Erythroblast (primary cell): ENCODE measurements around the gene LTBP1.

Experiments used
- DNase-seq, 2 experiments: peaks; one replicate each; lab custom pipeline; 2025; lab: John Stamatoyannopoulos, UW
- GATA1 ChIP-seq: IDR thresholded peaks from 2 replicates; pipeline ENCODE4 v1.6.1; 2011; ENCODE audit warnings: low read depth, mild to moderate bottlenecking, control low read depth, low read length, moderate library complexity
- POLR2A ChIP-seq: IDR thresholded peaks from 2 replicates; pipeline ENCODE4 v1.6.1; 2011; ENCODE audit warnings: mild to moderate bottlenecking, low read length

Gene LTBP1

GRCh38 chr2:32941944-32942690 is 4.6 kb upstream of the LTBP1 start:
- TF ChIP-seq GATA1 = no peak
- no peak for TF ChIP-seq POLR2A
- DNase-seq = no peak

GRCh38 chr2:32942793-32943485 is 3.8 kb upstream of the LTBP1 start:
- TF ChIP-seq POLR2A (no peak), GATA1 (no peak)
- DNase-seq = no peak

GRCh38 chr2:32945286-32945685 is 1.5 kb upstream of the LTBP1 start:
- DNase-seq = no peak
- no peak for TF ChIP-seq GATA1
- no peak for TF ChIP-seq POLR2A

GRCh38 chr2:32947076-32947483 is 327 bp downstream of the LTBP1 start:
- peak; percentile 63 to 75 for DNase-seq
- no peak for TF ChIP-seq POLR2A
- no peak for TF ChIP-seq GATA1

GRCh38 chr2:32947484-32948143 is 861 bp downstream of the LTBP1 start:
- TF ChIP-seq POLR2A (peak; percentile 14), GATA1 (no peak)
- DNase-seq = peak; percentile 82 to 86

GRCh38 chr2:32948266-32948665 is 1.5 kb downstream of the LTBP1 start:
- no peak for TF ChIP-seq POLR2A
- TF ChIP-seq GATA1 = no peak
- peak in 1 of 2 experiments; percentile 60 for DNase-seq

GRCh38 chr2:32949260-32949659 is 2.5 kb downstream of the LTBP1 start:
- no peak for TF ChIP-seq GATA1
- no peak for TF ChIP-seq POLR2A
- DNase-seq = peak; percentile 49 to 54

GRCh38 chr2:32951672-32952071 is 4.9 kb downstream of the LTBP1 start:
- DNase-seq = no peak
- TF ChIP-seq GATA1 (no peak), POLR2A (no peak)

GRCh38 chr2:32952761-32953476 is 6.2 kb downstream of the LTBP1 start:
- DNase-seq = no peak
- TF ChIP-seq POLR2A (no peak), GATA1 (no peak)

GRCh38 chr2:32954206-32954605 is 7.5 kb downstream of the LTBP1 start:
- no peak for DNase-seq
- TF ChIP-seq GATA1 = no peak
- TF ChIP-seq POLR2A = no peak

GRCh38 chr2:32958821-32959220 is 12.1 kb downstream of the LTBP1 start:
- no peak for DNase-seq
- TF ChIP-seq POLR2A (no peak), GATA1 (no peak)

- no peak for TF ChIP-seq POLR2A
- no peak for TF ChIP-seq GATA1
- peak; percentile 35 to 37 for DNase-seq
Observed at GRCh38 chr2:32960238-32960637, 13.5 kb downstream of the LTBP1 start.

GRCh38 chr2:32960647-32961403 is 14.1 kb downstream of the LTBP1 start:
- peak; percentile 82 to 97 for DNase-seq
- TF ChIP-seq POLR2A = no peak
- TF ChIP-seq GATA1 = peak; percentile 52
